Measurements from ENCODE around the gene HTRA2.
"Not testable (repeated sequence)": the region's sequence is repeated elsewhere in the genome, so short reads cannot be mapped to it uniquely, and the experiment has no call there.

HTRA2 gene
- 24.2 reads per million, percentile 51 among the genes with 10 or more reads in this experiment for total RNA-seq

GRCh38 chr2:74529357-74530238 lies at the start of gene HTRA2, which contains the start of gene AUP1:
TSS of gene HTRA2 (plus strand) at chr2:74529933. CDS start at chr2:74530007, 74 bp downstream.
TSS of gene AUP1 (minus strand) at chr2:74529706. CDS start at chr2:74529629, 77 bp downstream.
- peak; percentile 77 for DNase-seq

GRCh38 chr2:74481431-74481830 lies 48.3 kb upstream of the HTRA2 start:
- no peak for DNase-seq

GRCh38 chr2:74481961-74482800 lies 47.6 kb upstream of the HTRA2 start:
- peak; percentile 45 for DNase-seq

- peak; percentile 92 for DNase-seq
Observed at GRCh38 chr2:74482801-74483674, 46.7 kb upstream of the HTRA2 start, which contains the start of the genes CCDC142 and TTC31. TSS of gene CCDC142 (minus strand) at chr2:74482998. CDS start at chr2:74482837, 161 bp downstream. TSS of gene TTC31 (plus strand) at chr2:74483081. CDS start at chr2:74483096, 15 bp downstream.

- not testable (repeated sequence) for DNase-seq
Observed at GRCh38 chr2:74483675-74484164, 46.0 kb upstream of the HTRA2 start.

GRCh38 chr2:74486141-74486540 lies 43.6 kb upstream of the HTRA2 start:
- no peak for DNase-seq

GRCh38 chr2:74488643-74489481 lies 40.9 kb upstream of the HTRA2 start:
- DNase-seq, result no peak

- no peak for DNase-seq
Observed at GRCh38 chr2:74489906-74490305, 39.8 kb upstream of the HTRA2 start.

GRCh38 chr2:74491648-74492544 lies 37.8 kb upstream of the HTRA2 start:
- no peak for DNase-seq

- DNase-seq, result no peak
Observed at GRCh38 chr2:74493546-74493945, 36.2 kb upstream of the HTRA2 start.

- no peak for DNase-seq
Observed at GRCh38 chr2:74495440-74495839, 34.3 kb upstream of the HTRA2 start.

- no peak for DNase-seq
Observed at GRCh38 chr2:74496997-74497776, 32.5 kb upstream of the HTRA2 start.

- DNase-seq, result no peak
Observed at GRCh38 chr2:74497777-74498499, 31.8 kb upstream of the HTRA2 start.

GRCh38 chr2:74498500-74499266 lies 31.1 kb upstream of the HTRA2 start:
- no peak for DNase-seq

- no peak for DNase-seq
Observed at GRCh38 chr2:74499267-74499939, 30.3 kb upstream of the HTRA2 start, which contains the start of gene LBX2. TSS of gene LBX2 (minus strand) at chr2:74499603. CDS start at chr2:74499537, 66 bp downstream.

- DNase-seq, result no peak
Observed at GRCh38 chr2:74499940-74500577, 29.7 kb upstream of the HTRA2 start.
